HepG2 (cell line): ENCODE data around the gene CEBPE. TPM values are rescaled to one million over a fixed set of nuclear protein-coding genes. Genes with fewer than 3 reads are reported as not detected.
A peak's percentile ranks its signal among the peaks of the same experiment; 100 is the strongest.

ENCODE experiments used
- ATF7-NPFF ChIP-seq: sonication (generic); formaldehyde crosslinking; IDR thresholded peaks from 2 replicates; pipeline ENCODE4 v1.8.1; 2023; ENCODE audit warnings: mild to moderate bottlenecking, low read depth, missing genetic modification reagents, moderate library complexity
- NFKB2 ChIP-seq: sonication (generic); formaldehyde crosslinking; IDR thresholded peaks from 2 replicates; pipeline ENCODE4 v1.4.0; 2020; ENCODE audit warnings: missing genetic modification reagents, borderline replicate concordance
- PAX8 ChIP-seq: sonication (generic); formaldehyde crosslinking; IDR thresholded peaks from 2 replicates; pipeline ENCODE4 v1.8.0; 2022; ENCODE audit warnings: mild to moderate bottlenecking, missing genetic modification reagents, borderline replicate concordance
- REL ChIP-seq: sonication (generic); formaldehyde crosslinking; conservative IDR thresholded peaks from 2 replicates; pipeline ENCODE4 v1.8.0; 2022; ENCODE audit warnings: mild to moderate bottlenecking, missing genetic modification reagents, moderate library complexity
- SP1 ChIP-seq, 2 experiments: fragments of 450-650 bp in 1 of 2; sonication (generic) in 1 of 2; formaldehyde crosslinking in 1 of 2; IDR thresholded peaks; 2 replicates each; pipeline versions ENCODE4 v1.4.0 to v1.6.1; 2016 to 2020; ENCODE audit warnings: missing genetic modification reagents in 1 of 2
- SP140L ChIP-seq: sonication (generic); formaldehyde crosslinking; IDR thresholded peaks from 2 replicates; pipeline ENCODE4 v1.4.0; 2020; ENCODE audit warnings: missing genetic modification reagents, borderline replicate concordance
- TARDBP ChIP-seq: sonication (generic); formaldehyde crosslinking; IDR thresholded peaks from 2 replicates; pipeline ENCODE4 v1.8.0; 2022; ENCODE audit warnings: mild to moderate bottlenecking, missing genetic modification reagents
- ZBTB10 ChIP-seq: sonication (generic); formaldehyde crosslinking; IDR thresholded peaks from 2 replicates; pipeline ENCODE4 v1.4.0; 2020; ENCODE audit warnings: missing genetic modification reagents, borderline replicate concordance
- ZGPAT ChIP-seq: IDR thresholded peaks from 2 replicates; pipeline ENCODE4 v1.6.1; 2016; ENCODE audit warnings: mild to moderate bottlenecking
- ZNF260 ChIP-seq: sonication (generic); formaldehyde crosslinking; IDR thresholded peaks from 2 replicates; pipeline ENCODE4 v1.4.0; 2020; ENCODE audit warnings: missing genetic modification reagents, low read depth, mild to moderate bottlenecking, borderline replicate concordance
- ZNF354B ChIP-seq: sonication (generic); formaldehyde crosslinking; IDR thresholded peaks from 2 replicates; pipeline ENCODE4 v1.8.0; 2022; ENCODE audit warnings: mild to moderate bottlenecking, missing genetic modification reagents
- ZNF562 ChIP-seq: sonication (generic); formaldehyde crosslinking; IDR thresholded peaks from 2 replicates; pipeline ENCODE4 v1.8.0; 2022; ENCODE audit warnings: missing genetic modification reagents, borderline replicate concordance
- ZNF564 ChIP-seq: sonication (generic); formaldehyde crosslinking; IDR thresholded peaks from 2 replicates; pipeline ENCODE4 v1.8.1; 2023; ENCODE audit warnings: mild to moderate bottlenecking, missing genetic modification reagents
- ZNF615 ChIP-seq: sonication (generic); formaldehyde crosslinking; IDR thresholded peaks from 2 replicates; pipeline ENCODE4 v1.5.0; 2020; ENCODE audit warnings: mild to moderate bottlenecking, missing genetic modification reagents, borderline replicate concordance
- polyA plus RNA-seq, 8 experiments: library from polyadenylated mRNA; depleted of rRNA in 3 of 8; stranded (reverse) in 7 of 8; unstranded in 1 of 8; fragments of >200 nt; fragmentation: Illumina TruSeq in 4 of 8; extraction: Trizol in 4 of 8; gene quantifications; 2 replicates each; pipeline versions ENCODE4 v1.2.1 to v1.2.3, GENCODE V29; 2011 to 2016; ENCODE audit warnings: low read depth in 4 of 8, missing spikeins in 1 of 8, mixed read lengths in 1 of 8; ENCODE audit not compliant: insufficient read depth in 1 of 8
- total RNA-seq, 5 experiments: library from RNA; depleted of rRNA; stranded (reverse); fragments of >200 nt; fragmentation: Illumina TruSeq; extraction: Trizol; gene quantifications; 2 replicates each; pipeline ENCODE4 v1.2.3, GENCODE V29; 2016; ENCODE audit warnings: low read depth in 1 of 5
- TF ChIP-seq, protein P1 (sequence below): sonication (generic); formaldehyde crosslinking; IDR thresholded peaks from 2 replicates; pipeline ENCODE4 v1.4.0; 2020; ENCODE audit warnings: missing genetic modification reagents

The CEBPE gene
- total and polyA plus RNA-seq, 2 of the 13 experiments (the other 11 are each of a cell fraction or from before 2014, with no cell fraction given): 0.09 to 0.11 TPM

DNA sequence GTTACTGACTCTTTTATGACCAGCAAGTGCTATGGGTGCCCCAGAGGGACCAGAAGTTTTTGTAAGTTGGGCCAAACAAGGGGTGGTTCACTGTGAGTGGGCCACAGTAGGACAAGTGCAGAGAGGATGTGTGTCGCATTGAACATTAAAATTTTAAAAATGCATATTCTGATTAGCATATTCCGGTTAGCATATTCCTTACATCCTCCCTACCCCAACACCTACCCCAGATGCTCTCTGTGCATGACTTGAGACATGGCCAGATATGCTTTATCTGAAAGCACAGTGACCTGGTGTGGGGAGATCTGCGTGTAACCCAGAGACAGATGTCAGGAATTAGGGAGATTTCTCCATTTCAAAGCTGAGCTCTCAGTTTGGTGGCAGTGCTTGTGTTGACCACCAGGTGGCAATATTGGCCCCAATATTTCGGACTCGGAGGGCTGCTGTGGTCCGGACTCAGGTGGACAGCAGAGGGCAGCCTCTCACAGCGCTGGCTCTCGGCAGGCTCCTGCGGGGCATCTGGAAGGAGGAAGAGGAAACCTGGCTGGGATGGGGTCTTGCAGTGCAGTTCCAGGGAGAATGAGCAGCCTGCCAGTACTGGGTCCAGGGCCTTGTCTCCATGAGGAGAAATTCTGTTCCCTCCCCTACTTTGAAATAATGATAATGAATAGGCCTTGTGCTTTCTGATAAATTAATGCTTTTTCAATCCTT, 1.6 kb upstream of the CEBPE start (continued):
- TF ChIP-seq, protein P1, sequence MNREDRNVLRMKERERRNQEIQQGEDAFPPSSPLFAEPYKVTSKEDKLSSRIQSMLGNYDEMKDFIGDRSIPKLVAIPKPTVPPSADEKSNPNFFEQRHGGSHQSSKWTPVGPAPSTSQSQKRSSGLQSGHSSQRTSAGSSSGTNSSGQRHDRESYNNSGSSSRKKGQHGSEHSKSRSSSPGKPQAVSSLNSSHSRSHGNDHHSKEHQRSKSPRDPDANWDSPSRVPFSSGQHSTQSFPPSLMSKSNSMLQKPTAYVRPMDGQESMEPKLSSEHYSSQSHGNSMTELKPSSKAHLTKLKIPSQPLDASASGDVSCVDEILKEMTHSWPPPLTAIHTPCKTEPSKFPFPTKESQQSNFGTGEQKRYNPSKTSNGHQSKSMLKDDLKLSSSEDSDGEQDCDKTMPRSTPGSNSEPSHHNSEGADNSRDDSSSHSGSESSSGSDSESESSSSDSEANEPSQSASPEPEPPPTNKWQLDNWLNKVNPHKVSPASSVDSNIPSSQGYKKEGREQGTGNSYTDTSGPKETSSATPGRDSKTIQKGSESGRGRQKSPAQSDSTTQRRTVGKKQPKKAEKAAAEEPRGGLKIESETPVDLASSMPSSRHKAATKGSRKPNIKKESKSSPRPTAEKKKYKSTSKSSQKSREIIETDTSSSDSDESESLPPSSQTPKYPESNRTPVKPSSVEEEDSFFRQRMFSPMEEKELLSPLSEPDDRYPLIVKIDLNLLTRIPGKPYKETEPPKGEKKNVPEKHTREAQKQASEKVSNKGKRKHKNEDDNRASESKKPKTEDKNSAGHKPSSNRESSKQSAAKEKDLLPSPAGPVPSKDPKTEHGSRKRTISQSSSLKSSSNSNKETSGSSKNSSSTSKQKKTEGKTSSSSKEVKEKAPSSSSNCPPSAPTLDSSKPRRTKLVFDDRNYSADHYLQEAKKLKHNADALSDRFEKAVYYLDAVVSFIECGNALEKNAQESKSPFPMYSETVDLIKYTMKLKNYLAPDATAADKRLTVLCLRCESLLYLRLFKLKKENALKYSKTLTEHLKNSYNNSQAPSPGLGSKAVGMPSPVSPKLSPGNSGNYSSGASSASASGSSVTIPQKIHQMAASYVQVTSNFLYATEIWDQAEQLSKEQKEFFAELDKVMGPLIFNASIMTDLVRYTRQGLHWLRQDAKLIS (CRISPR knock-in tag): no peak
- 0 out of 2 replicates have a peak, but pooled peaks have one; percentile 54 for TF ChIP-seq ZNF354B (CRISPR knock-in tag)
- TF ChIP-seq SP140L: 0 out of 2 replicates have a peak, but pooled peaks have one; percentile 51
- TF ChIP-seq ZNF564: no peak
- 0 out of 2 replicates have a peak, but pooled peaks have one; percentile 75 for TF ChIP-seq ATF7-NPFF (CRISPR knock-in tag)
- no peak for TF ChIP-seq SP1 (IDR thresholded peaks at IDR 0.05)
- no peak for TF ChIP-seq SP1 (CRISPR knock-in tag; IDR thresholded peaks at IDR 0.05)
- TF ChIP-seq ZBTB10 (CRISPR knock-in tag): no peak
- TF ChIP-seq ZGPAT (CRISPR knock-in tag): peak; percentile 81
- no peak for TF ChIP-seq ZNF615 (CRISPR knock-in tag)
- TF ChIP-seq PAX8: no peak
- peak; percentile 90; the same call in 1 of the 2 replicates for TF ChIP-seq NFKB2 (CRISPR knock-in tag)
- no peak for TF ChIP-seq ZNF562 (CRISPR knock-in tag)
- peak; percentile 78 for TF ChIP-seq TARDBP (CRISPR knock-in tag)
- TF ChIP-seq REL: no peak
- no peak for TF ChIP-seq ZNF260 (CRISPR knock-in tag)
